Mesendoderm (in vitro differentiated cells): ENCODE data around the gene TRABD2B.
A peak's percentile ranks its signal among the peaks of the same experiment; 100 is the strongest.

Experiments
- DNase-seq: peaks from one replicate; pipeline ENCODE4 v3.0.0; 2013
- H2AK5ac ChIP-seq: 2 replicates; pipeline ENCODE4 v1.6.1; 2013; ENCODE audit warnings: low read length, inconsistent platforms
- H2BK120ac ChIP-seq: 2 replicates; pipeline ENCODE4 v1.6.1; 2013; ENCODE audit warnings: low read depth, mild to moderate bottlenecking, low read length, moderate library complexity, mixed read lengths
- H2BK15ac ChIP-seq: replicated peaks from 2 replicates; pipeline ENCODE4 v1.6.1; 2013; ENCODE audit warnings: low read depth, mild to moderate bottlenecking, moderate library complexity
- H2BK5ac ChIP-seq: 2 replicates; pipeline ENCODE4 v1.6.1; 2013; ENCODE audit warnings: low read length, inconsistent platforms
- H3K18ac ChIP-seq: 2 replicates; pipeline ENCODE4 v1.6.1; 2013; ENCODE audit warnings: mild to moderate bottlenecking, low read length, mixed read lengths
- H3K23ac ChIP-seq: one replicate; pipeline ENCODE4 v1.6.1; 2013; ENCODE audit warnings: low read length
- H3K27ac ChIP-seq: 2 replicates; pipeline ENCODE4 v1.5.1; 2013; ENCODE audit warnings: low read depth, mild to moderate bottlenecking, inconsistent platforms, low read length, moderate library complexity
- H3K27me3 ChIP-seq: 2 replicates; pipeline ENCODE4 v1.6.1; 2013; ENCODE audit warnings: low read length, control low read depth, mild to moderate bottlenecking, inconsistent platforms; ENCODE audit not compliant: insufficient read depth, poor library complexity
- H3K36me3 ChIP-seq: 2 replicates; pipeline ENCODE4 v1.6.1; 2013; ENCODE audit warnings: low read length, inconsistent platforms; ENCODE audit not compliant: control insufficient read depth, insufficient read depth
- H3K4ac ChIP-seq: one replicate; pipeline ENCODE4 v1.6.1; 2013; ENCODE audit warnings: low read depth, mild to moderate bottlenecking, low read length, moderate library complexity
- H3K4me1 ChIP-seq: 2 replicates; pipeline ENCODE4 v1.6.1; 2013; ENCODE audit warnings: low read depth, low read length, inconsistent platforms; ENCODE audit not compliant: control insufficient read depth
- H3K4me2 ChIP-seq: 2 replicates; pipeline ENCODE4 v1.6.1; 2013; ENCODE audit warnings: low read length
- H3K4me3 ChIP-seq: 2 replicates; pipeline ENCODE4 v1.5.1; 2013; ENCODE audit warnings: mild to moderate bottlenecking, low read length
- H3K56ac ChIP-seq: one replicate; pipeline ENCODE4 v1.6.1; 2013; ENCODE audit warnings: low read length
- H3K79me1 ChIP-seq: 2 replicates; pipeline ENCODE4 v1.6.1; 2013; ENCODE audit warnings: low read length, inconsistent platforms
- H3K79me2 ChIP-seq: 2 replicates; pipeline ENCODE4 v1.6.1; 2013; ENCODE audit warnings: mild to moderate bottlenecking, low read length; ENCODE audit not compliant: control insufficient read depth, insufficient read depth
- H3K9ac ChIP-seq: 2 replicates; pipeline ENCODE4 v1.6.1; 2013; ENCODE audit warnings: low read length, inconsistent platforms
- H4K5ac ChIP-seq: one replicate; pipeline ENCODE4 v1.6.1; 2013; ENCODE audit warnings: low read length
- H4K8ac ChIP-seq: one replicate; pipeline ENCODE4 v1.6.1; 2013; ENCODE audit warnings: low read depth, mild to moderate bottlenecking, control low read depth, low read length, moderate library complexity
- WGBS: extraction: QIAGEN DNeasy Blood & Tissue Kit; methylation state at CpG from one replicate; pipeline ENCODE4 v1.1.7; 2013; ENCODE audit warnings: low lambda C conversion rate, missing lambda C conversion rate; ENCODE audit not compliant: insufficient coverage; ENCODE audit errors: extremely low coverage; 5-methylcytosine and 5-hydroxymethylcytosine counted together

Gene TRABD2B

DNA sequence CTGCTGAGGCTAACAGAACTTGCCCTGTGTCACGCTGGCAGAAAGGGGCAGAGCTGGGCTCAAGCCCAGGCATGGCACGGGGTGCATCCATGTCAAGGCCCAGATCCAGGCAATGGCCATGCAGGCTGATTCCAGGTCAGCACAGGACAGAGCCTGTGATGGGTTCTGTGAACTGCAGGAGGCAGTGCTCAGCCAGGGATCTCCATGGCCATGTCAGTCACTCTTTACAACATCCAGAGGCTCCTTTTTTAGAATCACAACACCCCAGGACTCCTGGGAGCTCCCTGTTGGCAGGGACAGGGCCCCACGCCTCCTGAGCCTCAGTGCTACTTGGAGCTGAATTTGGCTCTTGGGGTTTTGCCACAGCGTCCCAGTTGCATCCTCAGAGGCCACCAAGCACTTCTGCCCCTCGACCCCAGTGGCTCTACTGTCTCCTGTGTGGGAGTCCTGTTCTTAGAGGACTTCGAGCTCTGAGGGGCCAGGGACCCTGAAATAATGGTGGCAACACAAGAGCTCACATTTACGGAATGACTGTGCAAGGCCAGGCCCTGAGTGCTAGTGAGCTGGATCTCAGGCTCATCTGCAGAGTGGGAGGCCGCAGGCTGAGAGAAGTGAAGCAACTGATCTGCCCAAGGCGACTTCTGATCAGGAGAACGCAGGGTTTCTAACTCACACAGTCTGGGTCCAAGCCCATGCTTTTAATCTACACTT is 211.5 kb downstream of the TRABD2B start:
- Histone ChIP-seq H2BK15ac (no peak overlapping the region), H3K27ac (no peak overlapping the region), H4K8ac (no peak overlapping the region), H3K4ac (no peak overlapping the region), H2BK120ac (no peak overlapping the region), H3K27me3 (no peaks in the 10 kb centered on the region), H4K5ac (no peak overlapping the region), H3K36me3 (no peaks in the 10 kb centered on the region), H2BK5ac (no peak overlapping the region), H3K23ac (no peak overlapping the region), H3K79me2 (no peaks in the 10 kb centered on the region), H2AK5ac (no peak overlapping the region), H3K4me2 (no peak overlapping the region), H3K9ac (no peak overlapping the region), H3K4me1 (no peaks in the 10 kb centered on the region), H3K56ac (no peak overlapping the region), H3K4me3 (no peak overlapping the region), H3K18ac (no peak overlapping the region), H3K79me1 (no peaks in the 10 kb centered on the region)
- no CpG with 5 or more reads among the region's 10 CpGs for WGBS
- DNase-seq: peak; percentile 57

DNA sequence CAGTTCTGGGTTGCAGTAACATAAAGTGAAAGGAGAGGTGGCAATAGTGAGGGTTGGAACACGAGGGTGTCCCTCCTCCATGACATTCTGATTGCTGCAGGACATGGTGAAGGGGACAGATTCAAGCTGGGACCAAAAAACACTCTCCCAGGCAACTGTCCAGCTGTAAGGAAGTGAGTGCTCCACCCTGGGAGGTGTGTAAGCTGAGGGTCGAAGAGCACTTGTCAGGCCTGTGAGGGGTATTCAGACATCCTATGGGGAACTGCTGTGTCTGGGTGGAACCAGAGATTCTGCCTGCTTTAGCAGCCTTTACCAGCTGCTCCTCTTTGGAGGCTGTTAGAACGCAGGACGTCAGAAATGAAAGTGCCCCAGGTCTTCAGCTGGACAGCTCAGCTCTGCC is 212.1 kb downstream of the TRABD2B start:
- no peak overlapping the region for H2BK5ac ChIP-seq
- no peak overlapping the region for H2AK5ac ChIP-seq
- H2BK15ac ChIP-seq: no peak overlapping the region
- no peak overlapping the region for H3K56ac ChIP-seq
- no peak overlapping the region for H4K8ac ChIP-seq
- H3K79me1 ChIP-seq: no peaks in the 10 kb centered on the region
- DNase-seq: no peak
- no peaks in the 10 kb centered on the region for H3K36me3 ChIP-seq
- H3K79me2 ChIP-seq: no peaks in the 10 kb centered on the region
- no peaks in the 10 kb centered on the region for H3K27me3 ChIP-seq
- no peak overlapping the region for H3K4me2 ChIP-seq
- WGBS: no CpG with 5 or more reads among the region's 4 CpGs
- H3K4ac ChIP-seq: no peak overlapping the region
- H3K4me3 ChIP-seq: no peak overlapping the region
- H3K4me1 ChIP-seq: no peaks in the 10 kb centered on the region
- no peak overlapping the region for H4K5ac ChIP-seq
- no peak overlapping the region for H3K27ac ChIP-seq
- no peak overlapping the region for H3K9ac ChIP-seq
- H3K23ac ChIP-seq: no peak overlapping the region
- no peak overlapping the region for H3K18ac ChIP-seq
- H2BK120ac ChIP-seq: no peak overlapping the region

DNA sequence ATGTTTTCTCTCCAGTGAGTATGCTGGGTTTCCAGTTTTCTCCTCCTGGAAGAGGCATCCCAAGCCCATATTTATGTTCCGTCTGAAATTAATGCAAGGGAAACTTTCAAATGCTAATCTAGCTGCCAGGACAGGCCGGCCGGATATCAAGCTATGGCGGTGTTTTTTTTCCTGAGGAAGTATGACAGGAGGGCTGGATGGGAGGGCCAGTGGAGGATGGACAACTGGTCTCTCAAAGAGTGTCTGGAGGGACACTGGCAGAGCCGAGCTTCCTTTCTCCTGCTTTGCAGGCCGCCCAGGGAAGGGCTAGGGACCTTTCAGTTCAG is 212.7 kb downstream of the TRABD2B start:
- H3K4me2 ChIP-seq: no peak overlapping the region
- H4K5ac ChIP-seq: no peak overlapping the region
- no peak overlapping the region for H3K9ac ChIP-seq

DNA sequence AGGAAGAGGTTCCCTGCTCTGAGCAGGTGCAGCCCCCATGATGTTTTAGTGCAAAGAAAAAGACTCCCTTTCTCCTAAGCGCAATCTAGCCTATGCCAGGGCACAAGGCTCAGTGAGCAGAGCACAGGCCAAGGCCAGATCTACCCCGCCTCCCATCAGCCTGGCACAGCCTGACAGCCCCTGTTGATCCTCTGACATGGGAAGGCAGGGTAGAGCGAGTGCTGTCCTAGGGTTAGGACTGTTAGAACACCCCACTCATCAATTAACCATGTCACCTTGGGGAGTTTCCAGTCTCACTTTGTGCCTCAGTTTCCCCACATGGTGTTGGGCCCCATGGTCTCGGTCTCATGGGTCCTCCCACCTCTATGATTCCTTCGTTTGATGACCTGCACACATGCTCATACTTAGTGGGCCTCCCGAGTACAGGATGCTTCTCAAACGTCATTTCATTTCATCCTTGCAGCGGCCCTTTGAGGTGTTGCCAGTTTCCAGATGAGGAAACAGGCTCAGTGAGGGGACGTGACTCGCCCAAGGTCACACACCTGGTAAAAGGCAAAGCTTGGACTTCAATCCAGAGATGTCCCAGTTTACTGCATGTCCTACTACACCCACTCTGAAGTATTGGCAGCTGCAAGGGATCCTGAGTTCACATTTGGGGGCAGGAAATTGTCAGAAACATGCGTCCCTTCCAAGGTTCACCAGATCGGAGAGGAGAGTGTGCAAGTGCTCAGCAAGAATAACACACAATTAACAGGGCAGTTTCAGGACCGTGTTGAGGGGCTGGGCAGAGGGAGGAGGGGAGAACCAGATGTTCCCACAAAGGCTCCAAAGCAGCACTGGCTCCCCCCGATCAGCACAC is 213.3 kb downstream of the TRABD2B start:
- Histone ChIP-seq H3K18ac (no peak overlapping the region), H3K79me2 (no peaks in the 10 kb centered on the region), H4K8ac (no peak overlapping the region), H3K4me2 (no peak overlapping the region), H3K4ac (no peak overlapping the region), H3K4me3 (no peak overlapping the region), H3K56ac (no peak overlapping the region), H3K9ac (no peak overlapping the region), H3K23ac (no peak overlapping the region), H2BK15ac (no peak overlapping the region), H2BK5ac (no peak overlapping the region), H3K36me3 (no peaks in the 10 kb centered on the region), H2BK120ac (no peak overlapping the region), H4K5ac (no peak overlapping the region), H3K27me3 (no peaks in the 10 kb centered on the region), H2AK5ac (no peak overlapping the region), H3K79me1 (no peaks in the 10 kb centered on the region), H3K4me1 (no peaks in the 10 kb centered on the region), H3K27ac (no peak overlapping the region)
- no CpG with 5 or more reads among the region's 14 CpGs for WGBS
- DNase-seq: no peak

More for the DNA sequence above, 212.7 kb downstream of the TRABD2B start:
- H3K79me2 ChIP-seq: no peaks in the 10 kb centered on the region
- H4K8ac ChIP-seq: no peak overlapping the region
- no peak overlapping the region for H3K4me3 ChIP-seq
- no peak overlapping the region for H2BK5ac ChIP-seq
- no peak overlapping the region for H3K18ac ChIP-seq
- H3K56ac ChIP-seq: no peak overlapping the region
- H3K79me1 ChIP-seq: no peaks in the 10 kb centered on the region
- WGBS: no CpG with 5 or more reads among the region's 6 CpGs
- no peak overlapping the region for H2BK15ac ChIP-seq
- H2AK5ac ChIP-seq: no peak overlapping the region
- no peaks in the 10 kb centered on the region for H3K27me3 ChIP-seq
- no peak overlapping the region for H3K27ac ChIP-seq
- no peaks in the 10 kb centered on the region for H3K36me3 ChIP-seq
- H2BK120ac ChIP-seq: no peak overlapping the region
- H3K23ac ChIP-seq: no peak overlapping the region
- no peak overlapping the region for H3K4ac ChIP-seq
- no peaks in the 10 kb centered on the region for H3K4me1 ChIP-seq
- DNase-seq: no peak

DNA sequence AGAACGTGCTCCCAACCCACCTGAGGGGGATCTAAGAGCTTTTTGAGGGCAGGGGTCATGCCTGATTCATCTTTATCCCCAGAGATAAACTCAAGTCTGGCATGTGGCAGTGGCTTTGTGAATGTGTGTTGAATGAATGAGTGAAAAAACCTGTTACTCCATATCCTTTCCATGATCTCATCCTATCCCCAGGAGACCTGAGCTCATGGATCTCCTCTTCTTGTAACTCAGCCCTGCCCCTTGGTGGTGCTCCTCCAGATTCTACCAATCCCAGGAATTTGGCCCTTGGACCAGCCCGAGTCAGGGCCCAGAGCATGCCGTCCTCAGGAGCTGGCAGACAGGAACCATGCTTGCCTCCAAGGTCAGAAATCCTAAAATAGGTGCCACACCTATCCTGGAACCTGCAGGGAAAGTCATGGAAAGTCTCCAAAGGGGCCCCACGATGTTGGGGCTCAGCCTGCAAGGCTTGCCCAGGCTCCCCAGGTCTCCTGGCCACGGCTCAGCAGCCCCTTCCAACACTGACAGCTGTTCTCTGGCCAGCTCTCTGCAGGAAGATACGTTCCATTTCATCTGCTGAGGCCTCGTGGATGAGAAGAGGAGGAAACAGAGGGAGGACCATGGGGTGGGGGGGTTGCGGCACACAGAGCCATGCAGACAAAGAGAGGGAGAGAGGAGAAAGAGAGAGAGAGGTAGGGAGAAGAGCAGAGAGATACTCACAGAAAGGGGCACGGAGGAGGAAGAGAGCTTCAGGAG is 214.6 kb downstream of the TRABD2B start:
- no peaks in the 10 kb centered on the region for H3K79me2 ChIP-seq

More for the DNA sequence above, 214.6 kb downstream of the TRABD2B start:
- peak; percentile 65 for DNase-seq
- Histone ChIP-seq H3K27ac (no peak overlapping the region), H3K79me1 (no peaks in the 10 kb centered on the region), H2BK15ac (no peak overlapping the region), H4K5ac (no peak overlapping the region), H4K8ac (no peak overlapping the region), H3K18ac (no peak overlapping the region), H3K56ac (no peak overlapping the region), H3K4me3 (no peak overlapping the region), H3K9ac (no peak overlapping the region), H3K4me1 (no peaks in the 10 kb centered on the region), H3K27me3 (no peaks in the 10 kb centered on the region), H3K4ac (no peak overlapping the region), H3K23ac (no peak overlapping the region), H2BK5ac (no peak overlapping the region), H3K4me2 (no peak overlapping the region), H2AK5ac (no peak overlapping the region), H2BK120ac (no peak overlapping the region), H3K36me3 (no peaks in the 10 kb centered on the region)
- WGBS: no CpG with 5 or more reads among the region's 9 CpGs
